IPS-18a (cell line): Measurements from ENCODE around the gene AXIN2.
A peak's percentile ranks its signal among the peaks of the same experiment; 100 is the strongest.

Experiments
- H3K27ac ChIP-seq: one replicate; pipeline ENCODE4 v1.5.1; 2013; ENCODE audit warnings: low read length
- H3K27me3 ChIP-seq: one replicate; pipeline ENCODE4 v1.6.1; 2013; ENCODE audit warnings: mild to moderate bottlenecking, low read length; ENCODE audit not compliant: control insufficient read depth, insufficient read depth
- H3K36me3 ChIP-seq: one replicate; pipeline ENCODE4 v1.6.1; 2013; ENCODE audit warnings: low read depth, low read length; ENCODE audit not compliant: control insufficient read depth
- H3K4me1 ChIP-seq: one replicate; pipeline ENCODE4 v1.6.1; 2013; ENCODE audit warnings: low read depth, low read length; ENCODE audit not compliant: control insufficient read depth
- H3K4me3 ChIP-seq: one replicate; pipeline ENCODE4 v1.5.1; 2013; ENCODE audit warnings: low read length
- H3K9ac ChIP-seq: one replicate; pipeline ENCODE4 v1.6.1; 2013; ENCODE audit warnings: mild to moderate bottlenecking, low read length, moderate library complexity
- H3K9me3 ChIP-seq: one replicate; pipeline ENCODE4 v1.6.1; 2013; ENCODE audit warnings: low read depth, low read length; ENCODE audit not compliant: control insufficient read depth

The AXIN2 gene

DNA sequence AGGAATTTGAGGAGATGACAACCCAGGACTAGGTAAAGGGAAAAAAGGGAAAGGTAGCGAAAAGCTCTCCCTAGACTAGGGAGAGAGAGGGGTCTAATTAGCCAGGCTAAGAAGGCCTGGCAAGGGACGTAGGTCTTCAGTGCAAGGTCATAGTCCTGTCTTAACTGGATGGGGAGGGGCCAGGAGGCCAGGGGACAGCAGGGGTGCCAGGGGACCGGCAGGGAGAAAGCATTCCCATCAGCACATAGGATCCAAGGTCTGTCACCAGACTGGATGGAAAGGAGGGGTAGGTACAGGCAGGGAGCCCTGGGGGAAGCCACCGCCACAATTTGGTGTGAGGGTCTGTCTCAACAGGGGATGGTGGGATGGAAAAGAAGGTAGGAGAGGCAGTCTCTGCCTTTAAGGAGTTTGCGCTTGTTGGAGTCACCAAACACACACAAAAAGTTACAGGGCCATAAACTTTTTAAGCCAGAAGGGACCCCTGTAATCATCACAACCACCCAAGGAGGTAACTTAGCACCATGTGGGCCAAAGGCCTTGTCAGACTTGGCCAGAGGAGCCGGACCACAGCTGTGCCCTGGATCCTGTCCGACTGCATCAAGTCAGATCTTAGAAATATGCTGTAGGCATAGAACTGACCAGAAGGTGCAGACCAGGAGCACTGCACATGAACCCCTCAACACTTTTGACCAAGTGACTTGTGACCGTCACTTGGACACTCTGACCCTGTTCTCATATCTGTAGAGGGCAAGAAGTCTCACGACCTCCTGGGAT is 10.0 kb downstream of the AXIN2 start:
- H3K36me3 ChIP-seq: peaks cover 50% of the 10 kb centered on the region

DNA sequence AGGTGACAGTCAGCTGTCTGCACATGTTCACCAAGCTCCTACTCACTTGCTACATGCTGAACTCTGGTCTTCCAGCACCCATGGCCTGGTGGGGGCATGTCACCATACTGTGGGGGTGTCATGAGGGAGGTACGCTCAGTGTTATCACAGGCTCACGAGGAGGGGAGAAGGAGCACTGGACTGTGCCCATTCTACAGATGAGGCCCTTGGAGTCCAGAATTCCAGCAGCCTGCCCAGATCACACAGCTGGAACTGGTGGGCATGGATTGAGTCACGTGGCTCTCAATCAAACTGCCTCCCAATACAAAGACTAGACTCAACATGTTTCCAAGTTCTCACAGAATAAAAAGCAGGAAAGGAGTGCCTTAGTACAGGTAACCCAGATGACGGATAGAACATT is 10.7 kb downstream of the AXIN2 start:
- H3K9me3 ChIP-seq: no peaks in the 10 kb centered on the region
- peaks cover 45% of the 10 kb centered on the region for H3K36me3 ChIP-seq
- peaks cover 26% of the 10 kb centered on the region for H3K4me1 ChIP-seq
- H3K27me3 ChIP-seq: no peaks in the 10 kb centered on the region
- no peak overlapping the region for H3K4me3 ChIP-seq
- no peak overlapping the region for H3K9ac ChIP-seq
- H3K27ac ChIP-seq: no peak overlapping the region

More for the DNA sequence above, 10.0 kb downstream of the AXIN2 start:
- Histone ChIP-seq H3K4me3 (no peak overlapping the region), H3K27ac (no peak overlapping the region), H3K9me3 (no peaks in the 10 kb centered on the region), H3K27me3 (no peaks in the 10 kb centered on the region), H3K9ac (no peak overlapping the region), H3K4me1 (peaks cover 27% of the 10 kb centered on the region)

DNA sequence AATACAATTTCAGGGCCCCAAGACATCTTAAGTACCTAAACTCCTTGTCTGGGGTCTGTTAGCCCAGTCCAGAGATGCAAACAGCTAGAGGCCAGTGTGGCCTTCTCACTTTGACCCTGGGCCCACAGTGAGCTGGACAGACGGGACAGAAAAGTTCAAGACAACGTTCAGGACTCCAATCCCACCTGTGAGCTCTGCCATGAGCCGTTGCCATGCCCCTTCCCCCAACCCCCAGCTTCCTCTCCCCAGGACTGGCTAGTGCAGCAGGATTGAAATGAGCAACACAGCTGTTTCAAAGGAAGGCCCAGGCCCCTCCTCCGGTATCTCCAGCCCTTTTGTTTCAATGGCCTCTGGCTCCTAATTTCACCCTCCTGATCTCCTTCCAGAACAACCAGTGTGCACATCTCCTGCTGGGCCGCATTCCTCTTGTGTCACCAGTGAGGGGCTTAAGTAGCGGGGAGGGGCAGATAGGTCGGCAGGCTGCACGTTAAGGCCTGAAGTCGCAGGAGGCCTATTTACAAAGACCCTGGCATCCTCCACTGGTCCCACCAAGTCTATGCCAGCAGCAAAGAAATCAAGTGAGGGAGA is 11.3 kb downstream of the AXIN2 start:
- H3K9ac ChIP-seq: no peak overlapping the region
- H3K9me3 ChIP-seq: no peaks in the 10 kb centered on the region
- H3K27me3 ChIP-seq: no peaks in the 10 kb centered on the region
- H3K4me3 ChIP-seq: peak overlapping the region; percentile 14
- H3K4me1 ChIP-seq: peaks cover 27% of the 10 kb centered on the region
- no peak overlapping the region for H3K27ac ChIP-seq
- peaks cover 42% of the 10 kb centered on the region for H3K36me3 ChIP-seq

DNA sequence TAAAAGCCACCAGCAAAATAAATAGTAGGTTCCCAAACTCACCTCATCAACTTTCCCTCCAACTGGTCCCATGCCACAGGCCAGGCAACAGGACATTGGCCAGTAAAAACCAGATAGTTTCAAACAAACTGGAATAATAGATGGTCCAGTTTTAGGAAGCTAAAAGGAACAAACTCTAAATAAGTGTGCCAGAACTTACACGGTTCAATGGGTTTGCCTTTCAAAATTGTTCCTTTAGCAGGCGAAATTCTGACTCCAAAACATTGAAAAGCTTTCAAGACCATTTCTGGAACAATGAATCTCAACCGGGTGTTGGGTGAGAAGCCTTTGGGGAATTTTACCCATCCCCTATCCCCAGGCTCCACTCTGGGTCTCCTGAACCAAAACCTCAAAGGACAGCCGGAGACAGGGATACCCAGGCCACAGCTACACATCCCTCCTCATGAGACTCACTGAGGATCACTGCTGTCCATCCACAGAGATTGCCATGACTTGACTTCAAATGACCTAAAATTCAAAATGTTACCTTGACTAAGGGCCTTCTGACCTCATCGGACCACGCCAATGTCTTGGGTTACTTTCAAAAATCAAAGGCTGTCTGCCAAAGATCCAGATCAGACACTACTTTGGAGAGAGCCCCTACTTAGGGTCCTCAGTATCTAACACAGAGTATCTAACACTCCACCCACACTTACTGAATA is 13.0 kb downstream of the AXIN2 start:
- Histone ChIP-seq H3K4me3 (no peak overlapping the region), H3K9me3 (no peaks in the 10 kb centered on the region), H3K4me1 (peaks cover 27% of the 10 kb centered on the region), H3K27me3 (no peaks in the 10 kb centered on the region), H3K27ac (no peak overlapping the region), H3K36me3 (peaks cover 48% of the 10 kb centered on the region), H3K9ac (no peak overlapping the region)

DNA sequence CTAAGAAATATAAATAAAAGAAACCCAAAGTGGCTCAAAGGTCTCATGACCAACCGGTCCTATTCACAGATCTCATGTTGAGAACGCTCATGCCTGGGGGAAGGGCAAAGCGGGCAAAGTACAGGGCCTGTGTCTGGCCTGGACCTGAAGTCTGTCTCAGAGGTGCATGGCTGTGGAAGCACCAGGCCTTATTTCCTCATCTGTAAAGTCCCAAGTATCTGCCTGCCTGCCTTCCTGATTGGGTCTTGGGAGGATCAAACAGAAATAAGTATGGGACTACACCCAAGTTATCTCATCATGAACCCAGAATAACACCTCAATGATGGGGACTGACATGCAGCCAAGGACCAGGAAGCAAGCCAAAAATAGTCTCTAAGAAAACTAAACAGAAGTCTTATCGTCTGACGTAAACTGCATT is 14.2 kb downstream of the AXIN2 start:
- Histone ChIP-seq H3K4me1 (peaks cover 27% of the 10 kb centered on the region), H3K4me3 (no peak overlapping the region), H3K36me3 (peaks cover 55% of the 10 kb centered on the region), H3K9ac (no peak overlapping the region), H3K27me3 (no peaks in the 10 kb centered on the region), H3K9me3 (no peaks in the 10 kb centered on the region), H3K27ac (no peak overlapping the region)

DNA sequence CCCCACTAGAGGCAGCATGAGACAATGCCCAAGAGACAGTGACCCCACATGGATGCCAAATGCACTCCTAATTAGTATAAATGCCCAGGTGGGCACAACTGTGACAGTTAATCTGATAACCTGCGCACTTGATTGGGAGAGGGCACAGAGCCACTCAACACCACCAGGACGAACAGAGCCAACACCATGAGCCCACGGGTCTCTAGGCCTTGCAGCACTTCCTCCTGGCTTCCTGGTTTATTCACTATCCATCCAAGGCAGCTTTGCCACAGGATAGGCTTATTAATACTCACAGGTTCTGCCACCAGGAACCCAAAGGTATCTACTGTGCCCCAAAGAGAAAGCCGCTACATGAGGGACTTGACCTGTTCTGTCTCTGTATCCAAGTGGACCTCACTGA is 14.9 kb downstream of the AXIN2 start:
- Histone ChIP-seq H3K27me3 (no peaks in the 10 kb centered on the region), H3K9ac (no peak overlapping the region), H3K4me1 (peaks cover 27% of the 10 kb centered on the region), H3K27ac (no peak overlapping the region), H3K4me3 (no peak overlapping the region), H3K9me3 (no peaks in the 10 kb centered on the region), H3K36me3 (peaks cover 48% of the 10 kb centered on the region)

DNA sequence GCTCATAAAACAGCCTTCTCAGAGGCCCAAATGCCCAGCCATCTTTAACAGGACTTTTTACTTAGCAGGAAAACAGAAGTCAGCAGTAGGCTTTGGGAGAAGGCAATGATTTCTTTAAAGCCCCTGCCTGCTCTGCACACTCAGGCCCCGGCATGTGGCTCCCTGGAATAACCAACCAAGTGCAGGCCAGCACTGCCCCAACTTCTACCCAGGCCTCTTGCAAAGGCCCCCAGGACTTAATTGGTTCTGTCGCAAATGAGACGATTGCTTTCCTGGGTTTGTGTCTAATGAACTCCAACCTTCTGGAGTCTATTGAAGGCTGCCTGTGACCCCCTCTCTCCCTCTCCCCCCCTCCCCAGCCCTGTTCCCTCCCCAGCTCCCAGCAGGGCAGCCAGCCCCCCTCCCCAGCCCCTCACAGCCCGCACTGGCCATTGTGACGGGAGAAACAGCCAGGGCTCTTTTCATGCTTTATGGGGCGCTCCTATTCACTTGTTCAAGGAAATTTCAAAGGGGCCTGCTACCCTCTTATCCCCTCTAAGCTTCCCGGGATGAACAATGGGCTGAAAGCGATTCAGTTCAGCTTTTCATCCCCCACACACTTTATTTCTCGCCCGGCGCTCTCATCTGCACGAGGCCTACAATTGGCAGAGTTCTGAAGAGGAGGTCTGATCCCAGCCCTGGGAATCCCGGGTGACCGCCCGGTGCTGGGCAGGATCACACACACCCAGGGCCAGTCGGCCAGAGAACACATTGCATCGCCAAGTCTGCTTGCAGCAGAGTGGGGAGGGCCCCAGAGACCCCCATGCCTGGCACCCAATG is 15.5 kb downstream of the AXIN2 start:
- Histone ChIP-seq H3K4me3 (no peak overlapping the region), H3K4me1 (peaks cover 25% of the 10 kb centered on the region), H3K9me3 (no peaks in the 10 kb centered on the region), H3K9ac (no peak overlapping the region), H3K27ac (no peak overlapping the region), H3K27me3 (no peaks in the 10 kb centered on the region), H3K36me3 (peaks cover 53% of the 10 kb centered on the region)

DNA sequence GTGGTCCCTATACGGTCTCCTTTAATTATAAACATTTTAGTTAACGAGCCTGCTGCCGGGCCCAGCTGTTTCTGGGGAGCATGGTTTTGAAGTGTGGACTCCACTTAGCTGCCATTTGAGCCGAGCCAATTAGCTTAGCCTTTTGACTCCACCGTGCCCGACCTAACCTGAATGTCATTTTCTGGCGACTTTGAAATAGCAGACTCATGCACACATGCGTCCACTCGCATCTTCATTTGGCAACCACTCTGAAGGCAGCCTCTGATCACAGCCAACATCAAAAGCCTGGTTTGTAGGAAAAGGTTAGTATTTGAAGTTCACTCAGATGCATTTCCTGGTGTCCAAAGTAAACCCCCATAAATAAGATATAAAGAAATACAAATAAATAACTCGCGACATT is 16.8 kb downstream of the AXIN2 start:
- Histone ChIP-seq H3K9ac (no peak overlapping the region), H3K36me3 (peaks cover 62% of the 10 kb centered on the region), H3K27ac (no peak overlapping the region)

DNA sequence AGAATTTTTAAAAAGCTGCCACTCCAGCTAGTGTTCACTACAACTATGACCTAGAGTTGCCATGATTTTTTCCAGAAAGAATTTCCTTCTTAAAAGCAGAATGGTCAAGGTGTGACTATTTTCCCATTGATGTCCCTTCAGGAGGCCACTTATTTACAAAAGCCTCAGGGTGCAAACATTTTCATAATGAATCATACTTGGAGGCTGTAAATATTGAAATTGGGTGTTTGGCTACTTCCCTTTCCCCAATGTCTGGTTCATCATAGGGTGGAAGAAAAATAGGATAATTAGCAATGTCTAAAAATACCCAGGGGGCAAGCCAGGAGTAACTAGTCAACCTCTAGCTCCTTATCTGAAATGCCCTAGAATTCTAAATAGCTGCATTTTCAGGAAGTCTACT is 18.8 kb downstream of the AXIN2 start:
- H3K9me3 ChIP-seq: no peaks in the 10 kb centered on the region
- H3K4me3 ChIP-seq: no peak overlapping the region
- no peak overlapping the region for H3K27ac ChIP-seq
- H3K27me3 ChIP-seq: no peaks in the 10 kb centered on the region
- H3K9ac ChIP-seq: no peak overlapping the region
- peaks cover 47% of the 10 kb centered on the region for H3K36me3 ChIP-seq
- peaks cover 32% of the 10 kb centered on the region for H3K4me1 ChIP-seq

More for the DNA sequence above, 16.8 kb downstream of the AXIN2 start:
- Histone ChIP-seq H3K4me3 (no peak overlapping the region), H3K27me3 (no peaks in the 10 kb centered on the region), H3K4me1 (peaks cover 21% of the 10 kb centered on the region), H3K9me3 (no peaks in the 10 kb centered on the region)

DNA sequence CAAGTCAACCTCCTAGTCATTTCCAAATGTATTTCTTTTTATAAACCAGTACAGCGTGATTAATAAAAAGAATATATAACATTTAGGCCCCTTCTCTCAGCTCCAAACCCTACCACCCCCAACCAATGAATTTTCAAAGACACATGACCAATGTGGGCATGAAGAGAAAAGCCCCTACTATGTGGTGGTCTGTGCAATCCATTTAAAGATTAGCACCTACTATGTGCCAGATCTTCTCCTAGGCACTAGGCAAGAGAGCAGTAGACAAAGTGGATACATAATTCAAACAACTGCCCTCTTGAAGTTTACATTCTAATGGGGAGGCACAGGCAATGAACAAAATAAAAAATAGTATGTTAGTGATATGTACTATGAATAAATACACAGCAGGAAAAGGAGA is 19.4 kb downstream of the AXIN2 start:
- Histone ChIP-seq H3K9ac (no peak overlapping the region), H3K4me3 (no peak overlapping the region), H3K27ac (no peak overlapping the region), H3K36me3 (peaks cover 47% of the 10 kb centered on the region), H3K9me3 (no peaks in the 10 kb centered on the region), H3K4me1 (peaks cover 32% of the 10 kb centered on the region), H3K27me3 (no peaks in the 10 kb centered on the region)

DNA sequence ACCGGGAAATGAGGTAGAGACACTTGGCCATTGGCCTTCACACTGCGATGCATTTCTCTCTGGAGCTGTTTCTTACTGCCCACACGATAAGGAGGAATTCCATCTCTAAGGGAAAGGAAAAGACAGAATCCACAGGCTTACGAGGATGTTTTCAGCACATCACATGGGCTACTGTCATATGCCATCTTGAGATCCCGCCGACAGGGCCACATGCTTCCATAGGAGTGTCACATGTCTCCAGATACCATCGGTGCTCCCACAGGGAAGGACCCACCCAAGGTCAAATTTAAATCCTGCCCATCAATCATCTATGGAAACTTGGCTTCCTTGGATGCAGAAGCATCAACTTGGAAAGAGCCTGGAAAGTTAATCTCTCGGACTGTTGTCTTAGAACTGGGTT is 20.0 kb downstream of the AXIN2 start:
- no peak overlapping the region for H3K4me3 ChIP-seq
- H3K36me3 ChIP-seq: peaks cover 48% of the 10 kb centered on the region
- no peak overlapping the region for H3K27ac ChIP-seq
- H3K27me3 ChIP-seq: no peaks in the 10 kb centered on the region
- no peak overlapping the region for H3K9ac ChIP-seq
- no peaks in the 10 kb centered on the region for H3K9me3 ChIP-seq
- peaks cover 25% of the 10 kb centered on the region for H3K4me1 ChIP-seq
